ENCODE measurements around the gene AHNAK2.
"Not testable (repeated sequence)": the region's sequence is repeated elsewhere in the genome, so short reads cannot be mapped to it uniquely, and the experiment has no call there.

AHNAK2 gene

DNA sequence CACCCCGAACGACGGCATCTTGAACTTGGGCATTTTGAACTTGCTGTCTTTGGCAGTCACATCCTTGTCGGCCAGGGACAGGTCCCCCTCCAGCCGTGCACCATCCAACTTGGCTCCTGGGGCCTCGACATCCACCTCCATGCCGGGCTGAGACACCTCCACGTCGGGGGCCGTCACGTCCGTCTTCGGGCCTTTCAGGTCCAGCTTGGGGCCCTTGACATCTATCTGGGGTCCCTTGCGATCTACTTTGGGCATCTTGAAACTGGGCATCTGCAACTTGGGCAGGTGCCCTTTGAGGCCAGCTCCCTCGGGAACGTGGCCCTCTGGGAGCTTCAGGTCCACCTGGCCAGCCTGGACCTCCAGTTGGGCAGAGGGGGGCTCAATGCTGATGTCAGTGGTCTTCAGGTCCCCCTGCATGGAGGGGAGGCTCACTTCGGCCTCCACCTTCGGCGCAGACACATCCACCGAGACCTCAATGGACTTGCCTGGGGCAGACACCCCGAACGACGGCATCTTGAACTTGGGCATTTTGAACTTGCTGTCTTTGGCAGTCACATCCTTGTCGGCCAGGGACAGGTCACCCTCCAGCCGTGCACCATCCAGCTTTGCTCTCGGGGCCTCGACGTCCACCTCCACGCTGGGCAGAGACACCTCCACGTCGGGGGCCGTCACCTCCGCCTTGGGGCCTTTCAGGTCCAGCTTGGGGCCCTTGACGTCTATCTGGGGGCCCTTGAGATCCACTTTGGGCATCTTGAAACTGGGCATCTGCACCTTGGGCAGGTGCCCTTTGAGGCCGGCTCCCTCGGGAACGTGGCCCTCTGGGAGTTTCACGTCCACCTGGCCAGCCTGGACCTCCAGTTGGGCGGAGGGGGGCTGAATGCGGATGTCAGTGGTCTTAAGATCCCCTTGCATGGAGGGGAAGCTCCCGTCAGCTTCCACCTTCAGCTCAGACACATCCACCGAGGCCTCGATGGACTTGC lies 31.9 kb downstream of the AHNAK2 start:
- H3K36me3 Mint-ChIP-seq; H3K4me3 Mint-ChIP-seq; ATAC-seq; H3K9me3 Mint-ChIP-seq; DNase-seq (ENCODE audit: low spot score in 2 of 2); H3K4me1 Mint-ChIP-seq; H3K27ac Mint-ChIP-seq: not testable (repeated sequence)

DNA sequence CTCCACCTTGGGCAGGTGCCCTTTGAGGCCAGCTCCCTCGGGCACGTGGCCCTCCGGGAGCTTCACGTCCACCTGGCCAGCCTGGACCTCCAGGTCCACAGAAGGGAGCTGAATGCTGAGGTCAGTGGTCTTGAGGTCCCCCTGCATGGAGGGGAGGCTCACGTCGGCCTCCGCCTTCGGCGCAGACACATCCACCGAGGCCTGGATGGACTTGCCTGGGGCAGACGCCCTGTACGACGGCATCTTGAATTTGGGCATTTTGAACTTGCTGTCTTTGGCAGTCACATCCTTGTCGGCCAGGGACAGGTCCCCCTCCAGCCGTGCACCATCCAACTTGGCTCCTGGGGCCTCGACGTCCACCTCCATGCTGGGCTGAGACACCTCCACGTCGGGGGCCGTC lies 32.9 kb downstream of the AHNAK2 start:
- not testable (repeated sequence) for H3K9me3 Mint-ChIP-seq; H3K4me1 Mint-ChIP-seq; H3K27ac Mint-ChIP-seq; H3K4me3 Mint-ChIP-seq; DNase-seq (ENCODE audit: low spot score in 2 of 2); ATAC-seq; H3K36me3 Mint-ChIP-seq

DNA sequence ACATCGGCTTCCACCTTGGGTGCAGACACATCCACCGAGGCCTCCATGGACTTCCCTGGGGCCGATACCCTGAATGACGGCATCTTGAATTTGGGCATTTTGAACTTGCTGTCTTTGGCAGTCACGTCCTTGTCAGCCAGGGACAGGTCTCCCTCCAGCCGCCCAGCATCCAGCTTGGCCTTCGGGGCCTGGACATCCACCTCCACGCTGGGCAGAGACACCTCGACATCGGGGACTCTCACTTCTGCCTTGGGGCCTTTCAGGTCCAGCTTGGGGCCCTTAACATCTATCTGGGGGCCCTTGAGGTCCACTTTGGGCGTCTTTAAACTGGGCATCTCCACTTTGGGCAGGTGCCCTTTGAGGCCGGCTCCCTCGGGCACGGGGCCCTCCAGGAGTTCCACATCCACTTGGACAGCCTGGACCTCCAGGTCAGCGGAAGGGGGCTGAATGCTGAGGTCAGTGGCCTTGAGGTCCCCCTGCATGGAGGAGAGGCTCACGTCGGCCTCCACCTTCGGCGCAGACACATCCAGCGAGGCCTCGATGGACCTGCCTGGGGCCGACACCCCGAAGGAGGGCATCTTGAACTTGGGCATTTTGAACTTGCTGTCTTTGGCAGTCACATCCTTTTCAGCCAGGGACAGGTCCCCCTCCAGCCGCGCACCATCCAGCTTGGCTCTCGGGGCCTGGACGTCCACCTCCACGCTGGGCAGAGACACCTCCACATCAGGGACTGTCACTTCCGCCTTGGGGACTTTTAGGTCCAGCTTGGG lies 33.6 kb downstream of the AHNAK2 start:
- not testable (repeated sequence) for H3K36me3 Mint-ChIP-seq; H3K9me3 Mint-ChIP-seq; H3K4me1 Mint-ChIP-seq; H3K4me3 Mint-ChIP-seq; H3K27ac Mint-ChIP-seq; DNase-seq (ENCODE audit: low spot score in 2 of 2); ATAC-seq

DNA sequence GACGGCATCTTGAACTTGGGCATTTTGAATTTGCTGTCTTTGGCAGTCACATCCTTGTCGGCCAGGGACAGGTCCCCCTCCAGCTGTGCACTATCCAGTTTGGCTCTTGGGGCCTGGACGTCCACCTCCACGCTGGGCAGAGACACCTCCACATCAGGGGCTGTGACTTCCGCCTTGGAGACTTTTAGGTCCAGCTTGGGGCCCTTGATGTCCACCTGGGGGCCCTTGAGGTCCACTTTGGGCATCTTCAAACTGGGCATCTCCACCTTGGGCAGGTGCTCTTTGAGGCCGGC lies 34.2 kb downstream of the AHNAK2 start:
- H3K36me3 Mint-ChIP-seq; H3K9me3 Mint-ChIP-seq; DNase-seq (ENCODE audit: low spot score in 2 of 2); H3K27ac Mint-ChIP-seq; H3K4me1 Mint-ChIP-seq; H3K4me3 Mint-ChIP-seq; ATAC-seq: not testable (repeated sequence)

DNA sequence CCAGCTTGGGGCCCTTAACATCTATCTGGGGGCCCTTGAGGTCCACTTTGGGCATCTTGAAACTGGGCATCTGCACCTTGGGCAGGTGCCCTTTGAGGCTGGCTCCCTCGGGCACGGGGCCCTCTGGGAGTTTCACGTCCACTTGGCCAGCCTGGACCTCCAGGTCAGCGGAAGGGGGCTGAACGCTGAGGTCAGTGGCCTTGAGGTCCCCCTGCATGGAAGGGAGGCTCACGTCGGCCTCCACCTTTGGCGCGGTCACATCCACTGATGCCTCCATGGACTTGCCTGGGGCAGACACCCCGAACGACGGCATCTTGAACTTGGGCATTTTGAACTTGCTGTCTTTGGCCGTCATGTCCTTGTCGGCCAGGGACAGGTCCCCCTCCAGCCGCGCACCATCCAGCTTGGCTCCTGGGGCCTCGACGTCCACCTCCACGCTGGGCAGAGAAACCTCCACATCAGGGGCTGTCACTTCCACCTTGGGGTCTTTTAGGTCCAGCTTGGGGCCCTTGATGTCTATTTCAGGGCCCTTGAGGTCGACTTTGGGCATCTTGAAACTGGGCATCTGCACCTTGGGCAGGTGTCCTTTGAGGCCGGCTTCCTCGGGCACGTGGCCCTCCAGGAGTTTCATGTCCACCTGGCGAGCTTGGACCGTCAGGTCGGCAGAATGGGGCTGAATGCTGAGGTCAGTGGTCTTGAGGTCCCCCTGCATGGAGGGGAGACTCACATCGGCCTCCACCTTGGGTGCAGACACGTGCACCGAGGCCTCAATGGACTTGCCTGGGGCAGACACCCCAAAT lies 34.8 kb downstream of the AHNAK2 start:
- not testable (repeated sequence) for H3K4me3 Mint-ChIP-seq; H3K27ac Mint-ChIP-seq; H3K4me1 Mint-ChIP-seq; H3K9me3 Mint-ChIP-seq; DNase-seq (ENCODE audit: low spot score in 2 of 2); H3K36me3 Mint-ChIP-seq; ATAC-seq

DNA sequence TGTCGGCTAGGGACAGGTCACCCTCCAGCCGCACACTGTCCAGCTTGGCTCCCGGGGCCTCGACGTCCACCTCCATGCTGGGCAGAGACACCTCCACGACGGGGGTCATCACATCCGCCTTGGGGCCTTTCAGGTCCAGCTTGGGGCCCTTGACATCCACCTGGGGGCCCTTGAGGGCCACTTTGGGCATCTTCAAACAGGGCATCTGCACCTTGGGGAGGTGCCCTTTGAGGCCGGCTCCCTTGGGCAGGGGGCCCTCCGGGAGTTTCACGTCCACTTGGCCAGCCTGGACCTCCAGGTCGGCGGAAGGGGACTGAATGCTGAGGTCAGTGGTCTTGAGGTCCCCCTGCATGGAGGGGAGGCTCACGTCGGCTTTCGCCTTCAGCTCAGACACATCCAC lies 35.6 kb downstream of the AHNAK2 start:
- Mint-ChIP-seq H3K9me3 (no peaks in the 10 kb centered on the region), H3K4me3 (no peak overlapping the region), H3K27ac (no peak overlapping the region), H3K36me3 (no peaks in the 10 kb centered on the region), H3K4me1 (no peaks in the 10 kb centered on the region)
- ATAC-seq = no peak
- no peak for DNase-seq (ENCODE audit: low spot score in 2 of 2)

DNA sequence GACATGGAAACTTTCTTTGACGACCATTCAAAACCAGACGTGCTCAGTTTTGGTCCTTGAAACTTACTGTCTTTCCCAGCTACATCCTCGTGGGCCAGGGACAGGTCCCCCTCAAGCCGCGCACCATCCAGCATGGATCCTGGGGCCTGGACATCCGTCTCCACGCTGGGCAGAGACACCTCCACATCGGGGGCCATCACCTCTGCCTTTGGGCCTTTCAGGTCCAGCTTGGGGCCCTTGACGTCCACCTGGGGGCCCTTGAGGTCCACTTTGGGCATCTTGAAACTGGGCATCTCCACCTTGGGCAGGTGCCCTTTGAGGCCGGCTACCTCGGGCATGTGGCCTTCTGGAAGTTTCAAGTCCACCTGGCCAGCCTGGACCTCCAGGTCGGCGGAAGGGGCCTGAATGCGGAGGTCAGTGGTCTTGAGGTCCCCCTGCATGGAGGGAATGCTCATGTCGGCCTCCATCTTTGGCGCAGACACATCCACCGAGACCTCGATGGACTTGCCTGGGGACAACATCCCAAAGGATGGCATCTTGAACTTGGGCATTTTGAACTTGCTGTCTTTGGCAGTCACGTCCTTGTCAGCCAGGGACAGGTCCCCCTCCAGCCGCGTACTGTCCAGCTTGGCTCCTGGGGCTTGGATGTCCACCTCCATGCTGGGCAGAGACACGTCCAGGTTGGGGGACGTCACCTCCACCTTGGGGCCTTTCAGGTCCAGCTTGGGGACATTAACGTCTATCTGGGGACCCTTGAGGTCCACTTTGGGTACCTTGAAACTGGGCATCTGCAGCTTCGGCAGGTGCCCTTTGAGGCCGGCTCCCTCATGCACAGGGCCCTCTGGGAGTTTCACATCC lies 36.4 kb downstream of the AHNAK2 start:
- Mint-ChIP-seq H3K36me3 (no peaks in the 10 kb centered on the region), H3K4me3 (no peak overlapping the region), H3K9me3 (no peaks in the 10 kb centered on the region), H3K4me1 (no peaks in the 10 kb centered on the region), H3K27ac (no peak overlapping the region)
- ATAC-seq (no peak), DNase-seq (ENCODE audit: low spot score in 2 of 2) (no peak)

DNA sequence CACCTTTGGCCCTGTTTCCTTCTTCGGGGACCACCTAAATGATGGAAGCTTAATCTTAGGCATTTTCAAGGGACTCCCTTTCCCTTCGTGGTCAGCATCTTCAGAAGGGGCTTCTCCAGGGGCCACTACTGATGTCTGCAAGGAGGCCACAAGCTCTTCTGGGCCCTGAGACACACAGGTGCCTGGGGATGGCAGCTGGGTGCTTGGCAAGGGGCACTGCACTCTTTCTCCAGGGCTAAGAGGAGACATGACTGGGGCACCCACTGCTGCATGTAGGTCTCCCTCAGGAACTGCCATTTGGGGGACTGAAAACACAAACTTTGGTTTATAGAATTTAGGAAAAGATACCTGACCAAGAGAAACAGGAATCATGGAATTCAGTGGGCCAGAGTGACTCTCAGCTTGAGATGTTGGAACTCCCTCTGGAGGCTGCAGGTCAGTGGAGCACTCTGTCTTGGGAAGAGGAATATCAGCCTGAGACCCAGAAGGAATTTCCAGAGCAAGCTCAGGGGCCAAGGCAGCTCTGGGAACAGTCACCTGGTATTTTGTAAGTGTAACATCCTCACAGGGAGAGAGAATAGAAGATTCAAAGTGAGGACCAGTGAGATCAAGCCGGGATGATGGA lies 37.5 kb downstream of the AHNAK2 start:
- no peak for DNase-seq (ENCODE audit: low spot score in 2 of 2)
- H3K4me1 Mint-ChIP-seq = no peaks in the 10 kb centered on the region
- H3K4me3 Mint-ChIP-seq = no peak overlapping the region

DNA sequence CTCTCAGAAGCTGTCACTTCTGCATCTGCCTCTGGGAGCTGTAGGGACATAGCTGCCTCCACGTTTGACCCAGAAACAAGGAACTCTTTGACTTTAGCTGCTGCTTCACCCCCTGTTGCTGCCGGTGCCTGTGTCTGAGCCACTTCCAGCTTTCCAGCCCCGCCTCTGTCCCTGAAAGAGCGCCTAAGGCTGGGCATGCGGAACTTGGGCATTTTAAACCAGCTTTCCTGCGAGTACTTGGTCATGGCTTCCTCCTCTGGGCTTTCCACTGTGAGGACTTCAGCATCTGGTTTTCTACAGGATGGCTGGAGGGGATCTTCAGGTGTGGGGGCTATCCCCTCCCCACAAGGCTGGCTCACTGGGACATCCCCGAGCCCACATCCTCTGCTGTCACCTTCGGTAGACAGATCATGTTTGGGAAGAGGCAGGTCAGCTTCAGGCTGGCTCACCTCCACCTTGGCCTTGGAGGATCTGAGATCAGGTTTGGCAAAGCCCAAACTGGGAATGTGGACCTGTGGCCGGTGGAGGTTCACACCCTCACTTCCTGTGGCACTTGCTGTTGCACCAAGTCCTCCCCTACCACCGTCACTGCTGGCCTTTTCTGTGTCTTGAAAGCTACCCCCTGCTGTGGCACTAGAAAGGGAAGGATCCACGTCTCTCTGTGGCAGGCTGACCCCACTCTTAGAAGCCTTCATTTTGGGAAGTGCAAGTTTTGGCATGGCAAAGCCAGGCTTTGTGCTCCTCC lies 38.3 kb downstream of the AHNAK2 start:
- Mint-ChIP-seq H3K27ac (peak overlapping the region; percentile 23), H3K9me3 (no peaks in the 10 kb centered on the region)
- peak; percentile 38 for ATAC-seq

More for the DNA sequence above, 37.5 kb downstream of the AHNAK2 start:
- H3K36me3 Mint-ChIP-seq = no peaks in the 10 kb centered on the region
- ATAC-seq = no peak
- H3K27ac Mint-ChIP-seq = peak overlapping the region; percentile 23
- H3K9me3 Mint-ChIP-seq = no peaks in the 10 kb centered on the region

DNA sequence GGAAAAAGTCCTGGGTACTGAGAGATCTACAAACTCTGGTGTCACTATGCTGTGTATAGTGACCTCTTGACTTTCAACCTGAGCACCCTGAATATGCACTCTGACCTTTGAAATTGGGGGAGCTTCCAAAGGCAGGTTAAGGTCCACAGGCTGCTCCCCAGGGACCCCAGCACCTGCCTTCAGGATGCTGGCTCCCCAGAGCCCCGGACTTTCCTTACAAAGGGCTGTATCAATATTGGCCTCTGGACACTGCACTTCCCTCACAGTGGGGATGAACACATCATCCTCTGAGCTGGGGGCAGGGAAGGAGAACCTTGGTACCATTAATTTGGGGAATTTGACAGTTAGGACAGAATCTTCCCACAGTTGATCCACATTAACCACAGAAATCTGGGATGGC lies 39.2 kb downstream of the AHNAK2 start:
- Mint-ChIP-seq H3K27ac (no peak overlapping the region), H3K4me1 (no peaks in the 10 kb centered on the region), H3K4me3 (no peak overlapping the region), H3K36me3 (no peaks in the 10 kb centered on the region), H3K9me3 (no peaks in the 10 kb centered on the region)
- no peak for DNase-seq (ENCODE audit: low spot score in 2 of 2)
- ATAC-seq = no peak

More for the DNA sequence above, 38.3 kb downstream of the AHNAK2 start:
- no peak overlapping the region for H3K4me3 Mint-ChIP-seq
- no peaks in the 10 kb centered on the region for H3K4me1 Mint-ChIP-seq
- no peaks in the 10 kb centered on the region for H3K36me3 Mint-ChIP-seq
- no peak for DNase-seq (ENCODE audit: low spot score in 2 of 2)

DNA sequence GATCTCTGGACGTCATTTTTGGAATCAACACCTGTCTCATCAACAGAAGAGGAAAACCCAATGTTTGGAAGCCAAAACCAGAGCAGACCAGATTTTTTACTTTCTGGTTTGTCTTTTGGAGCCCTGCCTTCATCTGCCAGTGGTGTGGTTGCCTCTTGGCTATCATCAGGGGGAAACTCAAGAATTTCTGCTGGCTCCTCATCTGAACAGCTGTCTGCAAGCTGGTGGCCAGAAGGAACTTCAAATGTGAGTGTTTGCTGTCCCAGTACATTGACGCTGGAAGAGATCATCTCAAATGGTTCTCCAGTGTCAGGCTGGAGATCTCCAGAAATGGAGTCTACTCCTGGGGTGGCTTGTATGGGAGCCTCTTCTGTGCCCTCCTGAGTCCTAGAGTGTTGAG lies 39.7 kb downstream of the AHNAK2 start:
- no peak for DNase-seq (ENCODE audit: low spot score in 2 of 2)
- no peaks in the 10 kb centered on the region for H3K36me3 Mint-ChIP-seq
- H3K4me3 Mint-ChIP-seq = no peak overlapping the region
- H3K4me1 Mint-ChIP-seq = no peaks in the 10 kb centered on the region
- H3K27ac Mint-ChIP-seq = no peak overlapping the region
- no peaks in the 10 kb centered on the region for H3K9me3 Mint-ChIP-seq
- no peak for ATAC-seq

DNA sequence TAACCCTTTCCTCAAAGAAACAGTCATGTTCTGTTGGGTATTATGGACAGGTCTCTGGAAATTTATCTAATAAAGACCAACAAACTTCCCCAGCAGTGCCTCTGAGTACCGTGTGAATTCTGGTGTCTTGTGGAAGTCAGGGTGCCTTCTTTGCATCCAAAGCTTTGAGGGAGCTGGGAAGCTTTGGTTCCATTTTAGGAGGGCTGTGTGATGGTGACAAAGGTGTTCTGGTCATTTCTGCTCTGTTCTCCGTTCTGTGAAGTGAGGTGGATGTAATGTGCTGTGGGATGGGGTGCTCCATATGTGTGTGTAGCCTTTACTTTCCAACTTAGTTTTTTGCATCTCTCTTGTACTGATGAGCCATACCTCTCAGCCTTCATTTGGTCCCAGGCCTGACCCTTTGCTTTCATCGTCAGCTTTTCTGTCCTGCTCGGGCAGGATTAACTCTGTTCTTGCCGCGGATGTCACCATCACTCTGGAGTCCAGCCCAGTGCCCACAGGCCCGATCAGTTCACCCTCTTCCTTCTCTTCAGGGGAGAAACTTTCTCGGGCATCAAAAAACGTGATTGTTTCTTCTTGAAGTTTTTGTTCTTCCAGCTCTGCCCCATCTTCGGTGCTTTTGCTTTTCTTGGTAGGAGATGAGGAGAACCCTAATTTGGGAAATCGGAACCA lies 40.3 kb downstream of the AHNAK2 start:
- H3K4me1 Mint-ChIP-seq = no peaks in the 10 kb centered on the region
- H3K36me3 Mint-ChIP-seq = no peaks in the 10 kb centered on the region
- no peak overlapping the region for H3K27ac Mint-ChIP-seq
- ATAC-seq (no peak), DNase-seq (ENCODE audit: low spot score in 2 of 2) (no peak)
- no peak overlapping the region for H3K4me3 Mint-ChIP-seq
- H3K9me3 Mint-ChIP-seq = no peaks in the 10 kb centered on the region

DNA sequence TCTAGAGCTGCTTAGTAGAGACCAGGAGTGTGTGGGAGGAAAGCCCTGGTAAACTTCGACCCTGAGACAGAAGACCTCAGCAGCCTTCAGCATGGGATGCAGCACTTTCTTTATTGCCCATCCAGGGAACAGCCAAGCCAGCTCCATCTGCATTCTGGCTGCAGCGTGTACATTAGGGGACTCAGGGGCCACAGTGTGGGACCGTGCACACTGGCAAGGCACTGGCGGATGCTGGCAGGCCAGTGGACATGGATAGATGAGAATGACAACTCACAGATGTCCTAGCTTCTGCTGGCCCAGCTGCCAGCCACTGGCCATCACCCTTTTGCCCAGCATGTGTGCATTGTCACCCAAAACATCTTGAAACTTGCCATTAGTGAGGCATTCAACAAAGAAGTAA lies 41.0 kb downstream of the AHNAK2 start:
- H3K36me3 Mint-ChIP-seq = no peaks in the 10 kb centered on the region
- H3K4me3 Mint-ChIP-seq = no peak overlapping the region
- no peaks in the 10 kb centered on the region for H3K4me1 Mint-ChIP-seq
- no peaks in the 10 kb centered on the region for H3K9me3 Mint-ChIP-seq
- H3K27ac Mint-ChIP-seq = no peak overlapping the region
- DNase-seq (ENCODE audit: low spot score in 2 of 2) (no peak), ATAC-seq (no peak)
